ENCODE measurements around the gene LCNL1.

GRCh38 chr9:136974817-136975535, 7.8 kb upstream of the LCNL1 start:
- TF ChIP-seq CTCF (IDR thresholded peaks at IDR 0.05; ENCODE audit: poor library complexity), result no peak
- no peak for TF ChIP-seq EZH2 (IDR thresholded peaks at IDR 0.05; ENCODE audit: borderline replicate concordance)

Measured in hepatocyte (in vitro differentiated cells).